Common myeloid progenitor, CD34-positive (primary cell): ENCODE data around the gene UMODL1.

ENCODE experiments used
- CTCF ChIA-PET: fragments of 350-600 bp; sonication (Branson Sonifier 250); formaldehyde crosslinking; loops from one replicate; lab custom pipeline; 2021; ENCODE audit warnings: antibody characterized with exemption; lab: Charles Lee
- POLR2A ChIA-PET: fragments of 350-600 bp; sonication (Branson Sonifier 250); formaldehyde crosslinking; loops from one replicate; lab custom pipeline; 2021; ENCODE audit warnings: antibody characterized with exemption; lab: Charles Lee
- DNase-seq, 3 donors: peaks; one replicate each; pipeline versions ENCODE4 v3.0.0 to v3.0.0-alpha.2; 2013
- H3K27ac ChIP-seq, 2 experiments: 1 replicate in 1 of 2; 2 replicates in 1 of 2; pipeline ENCODE4 v1.7.0; 2013; ENCODE audit warnings: inconsistent platforms in 2 of 2, low read length in 2 of 2, mild to moderate bottlenecking in 2 of 2, low read depth in 1 of 2, moderate library complexity in 1 of 2; ENCODE audit not compliant: severe bottlenecking in 2 of 2, insufficient read depth in 1 of 2, poor library complexity in 1 of 2
- H3K27me3 ChIP-seq, 5 experiments: replicated peaks in 2 of 5; 1 replicate in 3 of 5; 2 replicates in 2 of 5; pipeline versions ENCODE4 v1.6.1 to v1.7.0; 2013; ENCODE audit warnings: low read length in 4 of 5, mild to moderate bottlenecking in 2 of 5, moderate library complexity in 2 of 5, inconsistent platforms in 1 of 5; ENCODE audit not compliant: insufficient read depth in 5 of 5, control insufficient read depth in 4 of 5
- H3K36me3 ChIP-seq, 4 experiments: 1 replicate in 2 of 4; 2 replicates in 2 of 4; pipeline versions ENCODE4 v1.6.1 to v1.7.0; 2013; ENCODE audit warnings: low read length in 3 of 4, control low read depth in 1 of 4, mild to moderate bottlenecking in 1 of 4; ENCODE audit not compliant: control insufficient read depth in 4 of 4, insufficient read depth in 4 of 4
- H3K4me1 ChIP-seq, 4 experiments: 1 replicate in 3 of 4; 2 replicates in 1 of 4; pipeline versions ENCODE4 v1.6.1 to v1.7.1; 2013; ENCODE audit warnings: low read length in 3 of 4, mild to moderate bottlenecking in 3 of 4, control low read depth in 1 of 4, inconsistent platforms in 1 of 4, moderate library complexity in 1 of 4; ENCODE audit not compliant: control insufficient read depth in 4 of 4, insufficient read depth in 4 of 4; ENCODE audit errors: control extremely low read depth in 1 of 4
- H3K4me3 ChIP-seq, 7 experiments: 1 replicate in 4 of 7; 2 replicates in 3 of 7; pipeline versions ENCODE4 v1.5.1 to v1.7.0; 2013; ENCODE audit warnings: mild to moderate bottlenecking in 7 of 7, low read length in 6 of 7, moderate library complexity in 6 of 7, inconsistent platforms in 2 of 7, low read depth in 2 of 7, control low read depth in 1 of 7; ENCODE audit not compliant: insufficient read depth in 4 of 7, control insufficient read depth in 1 of 7; ENCODE audit errors: extremely low read depth in 1 of 7
- H3K9me3 ChIP-seq, 5 experiments: 1 replicate in 4 of 5; 2 replicates in 1 of 5; pipeline versions ENCODE4 v1.6.1 to v1.7.1; 2013; ENCODE audit warnings: low read length in 4 of 5, mild to moderate bottlenecking in 2 of 5, inconsistent platforms in 1 of 5, low read depth in 1 of 5, moderate library complexity in 1 of 5; ENCODE audit not compliant: control insufficient read depth in 4 of 5, insufficient read depth in 2 of 5; ENCODE audit errors: control extremely low read depth in 1 of 5
- WGBS: methylation state at CpG from one replicate; pipeline ENCODE4 v1.1.5; 2013; ENCODE audit not compliant: insufficient coverage; 5-methylcytosine and 5-hydroxymethylcytosine counted together

UMODL1 gene

GRCh38 chr21:42163511-42163863, 92.4 kb downstream of the UMODL1 start:
- Histone ChIP-seq H3K36me3 (no peaks in the 10 kb centered on the region), H3K4me1 (peaks cover 0 to 31% (median 27%) of the 10 kb centered on the region in 4 experiments), H3K27ac (no peak overlapping the region), H3K9me3 (no peaks in the 10 kb centered on the region), H3K27me3 (no peaks in the 10 kb centered on the region), H3K4me3 (no peak overlapping the region)
- ChIA-PET POLR2A (interaction anchor here (1.0 kb wide), 2 partner anchors 19 to 71 kb away, joined by 3 to 5 read pairs; no protein-coding TSS in a partner anchor), CTCF (interaction anchor here (0.8 to 6.7 kb wide), 25 partner anchors 8 to 373 kb away, joined by 3 to 79 read pairs (median 4); no protein-coding TSS in a partner anchor)
- no peak for DNase-seq
- WGBS = 94% methylated on average over 9 of the region's 10 CpGs

GRCh38 chr21:42164064-42164789, 93.1 kb downstream of the UMODL1 start:
- CTCF ChIA-PET = interaction anchor here (0.7 to 6.7 kb wide), 36 partner anchors 9 to 373 kb away, joined by 3 to 79 read pairs (median 4); no protein-coding TSS in a partner anchor
- Histone ChIP-seq H3K27me3 (no peaks in the 10 kb centered on the region), H3K27ac (no peak overlapping the region), H3K4me1 (peaks cover 0 to 30% (median 26%) of the 10 kb centered on the region in 4 experiments), H3K4me3 (no peak overlapping the region), H3K36me3 (no peaks in the 10 kb centered on the region), H3K9me3 (peaks cover 0 to 1% (median 0%) of the 10 kb centered on the region in 5 experiments)
- 46% methylated on average over 5 of the region's 7 CpGs for WGBS
- POLR2A ChIA-PET = interaction anchor here (0.5 to 1.0 kb wide), 6 partner anchors 9 to 70 kb away, joined by 3 to 5 read pairs (median 4); partner anchors contain the start of gene ABCG1
- DNase-seq = peak; percentile 49 to 64 (median 54)

- no peaks in the 10 kb centered on the region for H3K36me3 ChIP-seq
- 67% methylated on average over 3 of the region's 4 CpGs for WGBS
- H3K9me3 ChIP-seq = peaks cover 0 to 1% (median 0%) of the 10 kb centered on the region in 5 experiments
- H3K27ac ChIP-seq = no peak overlapping the region
- CTCF ChIA-PET = interaction anchor here (1.0 to 6.7 kb wide), 24 partner anchors 9 to 372 kb away, joined by 3 to 79 read pairs (median 4); no protein-coding TSS in a partner anchor
- no peak for DNase-seq
- POLR2A ChIA-PET = interaction anchor here (0.5 to 1.0 kb wide), 3 partner anchors 10 to 54 kb away, joined by 3 to 4 read pairs (median 4); partner anchors contain the start of gene ABCG1
- no peaks in the 10 kb centered on the region for H3K27me3 ChIP-seq
- peaks cover 0 to 27% (median 22%) of the 10 kb centered on the region in 4 experiments for H3K4me1 ChIP-seq
- H3K4me3 ChIP-seq = no peak overlapping the region
These were observed 93.7 kb downstream of the UMODL1 start for GRCh38 chr21:42164818-42165217.

- POLR2A ChIA-PET = no interaction called here
- WGBS = 97% methylated on average over 18 of the region's 18 CpGs
- DNase-seq = no peak
These were observed 94.8 kb downstream of the UMODL1 start for GRCh38 chr21:42165901-42166300.

GRCh38 chr21:42169758-42170157, 98.6 kb downstream of the UMODL1 start:
- Histone ChIP-seq H3K9me3 (peaks cover 0 to 1% (median 0%) of the 10 kb centered on the region in 5 experiments), H3K27ac (no peak overlapping the region), H3K4me3 (no peak overlapping the region), H3K4me1 (peaks cover 0 to 3% (median 0%) of the 10 kb centered on the region in 4 experiments), H3K27me3 (no peaks in the 10 kb centered on the region), H3K36me3 (no peaks in the 10 kb centered on the region)
- ChIA-PET CTCF (interaction anchor here (1.2 kb wide), 1 partner anchor 87 kb away, joined by 3 read pairs; no protein-coding TSS in a partner anchor), POLR2A (no interaction called here)
- no peak for DNase-seq

More at GRCh38 chr21:42165901-42166300, 94.8 kb downstream of the UMODL1 start:
- no peak overlapping the region for H3K27ac ChIP-seq
- CTCF ChIA-PET = interaction anchor here (0.8 to 6.7 kb wide), 13 partner anchors 9 to 114 kb away, joined by 3 to 79 read pairs (median 6); no protein-coding TSS in a partner anchor
- H3K36me3 ChIP-seq = no peaks in the 10 kb centered on the region
- peaks cover 0 to 16% (median 14%) of the 10 kb centered on the region in 4 experiments for H3K4me1 ChIP-seq
- H3K9me3 ChIP-seq = peaks cover 0 to 1% (median 0%) of the 10 kb centered on the region in 5 experiments
- H3K27me3 ChIP-seq = no peaks in the 10 kb centered on the region
- no peak overlapping the region for H3K4me3 ChIP-seq

- Histone ChIP-seq H3K4me1 (peaks cover 0 to 3% (median 0%) of the 10 kb centered on the region in 4 experiments), H3K27me3 (no peaks in the 10 kb centered on the region), H3K4me3 (no peak overlapping the region), H3K9me3 (peaks cover 0 to 1% (median 0%) of the 10 kb centered on the region in 5 experiments), H3K36me3 (no peaks in the 10 kb centered on the region), H3K27ac (no peak overlapping the region)
- 94% methylated on average over 10 of the region's 14 CpGs for WGBS
- POLR2A ChIA-PET = no interaction called here
- CTCF ChIA-PET = interaction anchor here (0.6 to 1.5 kb wide), 6 partner anchors 14 to 140 kb away, joined by 3 to 5 read pairs (median 3); no protein-coding TSS in a partner anchor
- DNase-seq = no peak
These were observed 100.3 kb downstream of the UMODL1 start for GRCh38 chr21:42171091-42172053.
